Calu3 (cell line): Measurements from ENCODE around the gene PLEKHO2. TPM values are rescaled to one million over a fixed set of nuclear protein-coding genes. Genes with fewer than 3 reads are reported as not detected.
"Not testable (repeated sequence)": the region's sequence is repeated elsewhere in the genome, so short reads cannot be mapped to it uniquely, and the experiment has no call there.

Experiments used
- Bru-seq: library from RNA; stranded (reverse); fragments of 400-500 nt; gene quantifications from one replicate; lab custom pipeline; 2021; lab: Mats Ljungman, UMichigan
- BruChase-seq, 2 experiments: library from RNA; stranded (reverse); fragments of 400-500 nt; gene quantifications; one replicate each; lab custom pipeline; 2021; lab: Mats Ljungman, UMichigan
- BruUV-seq: library from RNA; stranded (reverse); fragments of 400-500 nt; replicated peaks from 2 replicates; lab custom pipeline; 2021; lab: Mats Ljungman, UMichigan
- CTCF ChIA-PET: fragments of 300-600 bp; sonication (Branson Sonifier 250); formaldehyde crosslinking; loops from one replicate; lab custom pipeline; 2022; ENCODE audit warnings: antibody characterized with exemption; lab: Charles Lee
- DNase-seq: peaks from one replicate; pipeline ENCODE4 v3.0.0; 2022
- H3K27ac Mint-ChIP-seq: one replicate; pipeline ENCODE4 v1.8.0; 2022; ENCODE audit warnings: mixed read lengths; ENCODE audit not compliant: unreplicated experiment
- H3K27me3 Mint-ChIP-seq: one replicate; pipeline ENCODE4 v1.8.0; 2022; ENCODE audit warnings: mixed read lengths; ENCODE audit not compliant: unreplicated experiment
- H3K36me3 Mint-ChIP-seq: one replicate; pipeline ENCODE4 v1.8.0; 2022; ENCODE audit warnings: mild to moderate bottlenecking, moderate library complexity, mixed read lengths; ENCODE audit not compliant: insufficient read depth, unreplicated experiment
- H3K4me1 Mint-ChIP-seq: one replicate; pipeline ENCODE4 v1.8.0; 2022; ENCODE audit warnings: mild to moderate bottlenecking, low read depth, mixed read lengths; ENCODE audit not compliant: unreplicated experiment
- H3K4me3 Mint-ChIP-seq: one replicate; pipeline ENCODE4 v1.8.0; 2022; ENCODE audit warnings: mild to moderate bottlenecking, low read depth, moderate library complexity, mixed read lengths; ENCODE audit not compliant: unreplicated experiment
- H3K9me3 Mint-ChIP-seq: one replicate; pipeline ENCODE4 v1.8.0; 2022; ENCODE audit warnings: low read depth, mixed read lengths; ENCODE audit not compliant: unreplicated experiment
- intact Hi-C: fragments of 100-400 bp; cut with micrococcal nuclease; formaldehyde crosslinking; loops from one replicate; pipeline ENCODE4 v1.10.0; 2022; ENCODE audit not compliant: unreplicated experiment
- long read RNA-seq: library from polyadenylated mRNA; stranded (forward); transcript quantifications from one replicate; pipeline ENCODE4 v2.0.0, GENCODE V29; 2022
- total RNA-seq: library from RNA; stranded (reverse); gene quantifications from 2 replicates; pipeline ENCODE4 v1.2.3, GENCODE V29; 2022
- TF ChIP-seq, protein P1 (sequence below): fragments of 200-600 bp; IDR thresholded peaks from one replicate; pipeline ENCODE4 v1.8.0; 2022; ENCODE audit warnings: antibody characterized with exemption; ENCODE audit not compliant: unreplicated experiment

Gene PLEKHO2, protein sequence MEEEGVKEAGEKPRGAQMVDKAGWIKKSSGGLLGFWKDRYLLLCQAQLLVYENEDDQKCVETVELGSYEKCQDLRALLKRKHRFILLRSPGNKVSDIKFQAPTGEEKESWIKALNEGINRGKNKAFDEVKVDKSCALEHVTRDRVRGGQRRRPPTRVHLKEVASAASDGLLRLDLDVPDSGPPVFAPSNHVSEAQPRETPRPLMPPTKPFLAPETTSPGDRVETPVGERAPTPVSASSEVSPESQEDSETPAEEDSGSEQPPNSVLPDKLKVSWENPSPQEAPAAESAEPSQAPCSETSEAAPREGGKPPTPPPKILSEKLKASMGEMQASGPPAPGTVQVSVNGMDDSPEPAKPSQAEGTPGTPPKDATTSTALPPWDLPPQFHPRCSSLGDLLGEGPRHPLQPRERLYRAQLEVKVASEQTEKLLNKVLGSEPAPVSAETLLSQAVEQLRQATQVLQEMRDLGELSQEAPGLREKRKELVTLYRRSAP
- total RNA-seq, result 2.0 and 2.4 TPM in 2 replicates
- percentile 43 among the genes with signal in this experiment for Bru-seq, nascent RNA
- BruChase-seq, experiment 1, labeled RNA remaining after a 6-hour chase, result percentile 59 among the genes with signal in this experiment
- BruChase-seq, experiment 2, labeled RNA remaining after a 2-hour chase, result percentile 49 among the genes with signal in this experiment
- long read RNA-seq, result 0 reads

DNA sequence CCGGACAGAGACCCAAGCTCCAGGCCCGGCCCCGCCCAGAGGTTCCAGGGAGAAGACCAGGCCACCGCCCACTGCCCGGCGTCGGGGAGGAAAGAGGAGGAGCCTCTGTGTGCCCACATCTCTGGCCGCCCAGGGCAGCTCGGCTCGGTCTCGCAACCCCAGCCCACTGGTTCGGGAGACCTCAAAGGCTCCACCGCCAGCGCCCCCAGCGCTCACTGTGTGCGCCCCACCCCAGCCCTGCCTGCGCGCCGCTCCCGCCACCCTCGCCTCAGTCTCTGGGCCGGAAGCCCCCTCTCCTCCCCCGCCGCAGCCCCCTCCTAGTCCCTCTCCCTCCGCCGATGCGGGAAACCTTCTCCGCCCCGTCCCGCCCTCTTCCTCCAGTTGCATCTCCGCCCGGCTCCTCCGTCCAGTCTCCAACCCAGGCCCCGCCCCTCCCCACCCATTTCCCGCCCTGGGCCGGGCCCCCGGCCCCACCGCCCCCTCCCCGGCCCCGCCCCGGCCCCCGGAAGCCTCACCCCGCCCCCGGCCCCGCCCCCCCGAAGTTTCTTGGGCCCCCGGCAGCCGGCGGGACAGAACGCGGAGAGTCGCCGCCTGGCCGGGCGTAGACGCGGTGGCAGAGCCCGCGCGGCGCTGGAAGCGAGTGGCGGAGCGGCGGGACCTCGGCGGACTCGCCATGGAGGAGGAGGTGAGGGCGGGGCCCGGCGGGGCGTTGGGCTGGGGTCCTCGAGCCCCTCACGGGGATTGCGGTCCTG is at the start of gene PLEKHO2:
Gene PLEKHO2, plus strand, starts transcription at position 572 of the 752 bp plus-strand sequence. Its CDS starts 102 bp downstream, at position 674.
- intact Hi-C loops, result no loop called here
- Mint-ChIP-seq H3K27ac (peak within 1 kb of the TSS; percentile 73), H3K27me3 (peaks cover 32% of the 10 kb centered on the region), H3K4me3 (peak within 1 kb of the TSS; percentile 80), H3K4me1 (peaks cover 12% of the 10 kb centered on the region), H3K36me3 (peaks cover 26% of the 10 kb centered on the region), H3K9me3 (no peaks in the 10 kb centered on the region)
- DNase-seq, result peak; percentile 93
- no TSS peak for BruUV-seq
- TF ChIP-seq, protein P1, sequence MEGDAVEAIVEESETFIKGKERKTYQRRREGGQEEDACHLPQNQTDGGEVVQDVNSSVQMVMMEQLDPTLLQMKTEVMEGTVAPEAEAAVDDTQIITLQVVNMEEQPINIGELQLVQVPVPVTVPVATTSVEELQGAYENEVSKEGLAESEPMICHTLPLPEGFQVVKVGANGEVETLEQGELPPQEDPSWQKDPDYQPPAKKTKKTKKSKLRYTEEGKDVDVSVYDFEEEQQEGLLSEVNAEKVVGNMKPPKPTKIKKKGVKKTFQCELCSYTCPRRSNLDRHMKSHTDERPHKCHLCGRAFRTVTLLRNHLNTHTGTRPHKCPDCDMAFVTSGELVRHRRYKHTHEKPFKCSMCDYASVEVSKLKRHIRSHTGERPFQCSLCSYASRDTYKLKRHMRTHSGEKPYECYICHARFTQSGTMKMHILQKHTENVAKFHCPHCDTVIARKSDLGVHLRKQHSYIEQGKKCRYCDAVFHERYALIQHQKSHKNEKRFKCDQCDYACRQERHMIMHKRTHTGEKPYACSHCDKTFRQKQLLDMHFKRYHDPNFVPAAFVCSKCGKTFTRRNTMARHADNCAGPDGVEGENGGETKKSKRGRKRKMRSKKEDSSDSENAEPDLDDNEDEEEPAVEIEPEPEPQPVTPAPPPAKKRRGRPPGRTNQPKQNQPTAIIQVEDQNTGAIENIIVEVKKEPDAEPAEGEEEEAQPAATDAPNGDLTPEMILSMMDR, result peak; percentile 25
- CTCF ChIA-PET, result interaction anchor here (0.6 kb wide), 2 partner anchors 381 to 1860 kb away, joined by 3 to 7 read pairs; partner anchors contain the start of genes SMAD6 and ZNF609

DNA sequence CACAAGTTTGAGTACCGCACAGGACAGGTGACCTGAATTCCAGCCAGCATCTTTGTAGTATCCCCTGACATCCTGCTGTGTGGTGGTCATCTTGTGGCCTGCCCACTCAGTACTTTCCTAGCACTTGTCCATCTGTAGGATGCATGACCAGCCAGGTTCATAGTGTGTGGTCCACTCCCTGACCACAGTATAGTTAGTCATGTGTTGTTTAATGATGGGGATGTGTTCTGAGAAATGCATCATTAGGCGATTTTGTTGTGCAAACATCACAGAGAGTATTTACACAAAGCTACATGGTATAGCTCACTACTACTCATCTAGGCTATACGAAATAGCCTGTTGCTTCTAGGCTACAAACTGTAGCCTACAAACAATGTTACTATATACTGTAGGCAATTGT is 49.4 kb upstream of the PLEKHO2 start:
- no peak overlapping the region for H3K27ac Mint-ChIP-seq
- no peaks in the 10 kb centered on the region for H3K27me3 Mint-ChIP-seq
- TF ChIP-seq, protein P1, result no peak
- no peak overlapping the region for H3K4me3 Mint-ChIP-seq
- DNase-seq, result no peak
- intact Hi-C loops, result no loop called here
- no TSS peak for BruUV-seq
- CTCF ChIA-PET, result interaction anchor here (0.6 kb wide), 1 partner anchor 642 kb away, joined by 4 read pairs; no protein-coding TSS in a partner anchor
- H3K9me3 Mint-ChIP-seq, result no peaks in the 10 kb centered on the region
- no peaks in the 10 kb centered on the region for H3K36me3 Mint-ChIP-seq
- no peaks in the 10 kb centered on the region for H3K4me1 Mint-ChIP-seq

DNA sequence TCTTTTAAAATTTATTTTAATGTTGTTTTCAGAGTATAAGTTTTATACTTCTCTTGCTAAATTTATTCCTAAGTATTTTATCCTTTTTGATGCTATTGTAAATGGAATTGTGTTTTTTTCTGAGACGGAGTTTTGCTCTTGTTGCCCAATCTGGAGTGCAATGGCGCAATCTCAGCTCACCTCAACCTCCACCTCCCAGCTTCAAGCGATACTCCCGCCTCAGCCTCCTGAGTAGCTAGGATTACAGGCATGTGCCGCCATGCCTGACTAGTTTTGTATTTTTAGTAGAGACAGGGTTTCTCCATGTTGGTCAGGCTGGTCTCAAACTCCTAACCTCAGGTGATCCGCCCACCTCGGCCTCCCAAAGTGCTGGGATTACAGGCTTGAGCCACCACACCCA is 46.4 kb upstream of the PLEKHO2 start:
- CTCF ChIA-PET, H3K36me3 Mint-ChIP-seq, H3K27me3 Mint-ChIP-seq, intact Hi-C loops, H3K9me3 Mint-ChIP-seq, DNase-seq, BruUV-seq, H3K27ac Mint-ChIP-seq, H3K4me1 Mint-ChIP-seq, H3K4me3 Mint-ChIP-seq: not testable (repeated sequence)

DNA sequence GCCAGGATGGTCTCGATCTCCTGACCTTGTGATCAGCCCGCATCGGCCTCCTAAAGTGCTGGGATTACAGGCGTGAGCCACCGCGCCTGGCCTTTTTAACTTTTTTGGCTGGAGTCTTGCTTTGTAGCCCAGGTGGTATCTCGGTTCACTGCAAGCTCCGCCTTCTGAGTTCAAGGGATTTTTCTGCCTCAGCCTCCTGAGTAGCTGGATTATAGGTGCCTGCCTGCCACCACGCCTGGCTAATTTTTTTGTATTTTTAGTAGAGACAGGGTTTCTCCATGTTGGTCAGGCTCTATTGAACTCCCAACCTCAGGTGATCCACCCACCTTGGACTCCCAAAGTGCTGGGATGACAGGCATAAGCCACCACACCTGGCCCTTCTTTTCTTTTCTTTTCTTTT is 45.8 kb upstream of the PLEKHO2 start:
- H3K4me3 Mint-ChIP-seq, H3K36me3 Mint-ChIP-seq, BruUV-seq, DNase-seq, CTCF ChIA-PET, intact Hi-C loops, H3K27me3 Mint-ChIP-seq, H3K27ac Mint-ChIP-seq, H3K9me3 Mint-ChIP-seq, H3K4me1 Mint-ChIP-seq: not testable (repeated sequence)

DNA sequence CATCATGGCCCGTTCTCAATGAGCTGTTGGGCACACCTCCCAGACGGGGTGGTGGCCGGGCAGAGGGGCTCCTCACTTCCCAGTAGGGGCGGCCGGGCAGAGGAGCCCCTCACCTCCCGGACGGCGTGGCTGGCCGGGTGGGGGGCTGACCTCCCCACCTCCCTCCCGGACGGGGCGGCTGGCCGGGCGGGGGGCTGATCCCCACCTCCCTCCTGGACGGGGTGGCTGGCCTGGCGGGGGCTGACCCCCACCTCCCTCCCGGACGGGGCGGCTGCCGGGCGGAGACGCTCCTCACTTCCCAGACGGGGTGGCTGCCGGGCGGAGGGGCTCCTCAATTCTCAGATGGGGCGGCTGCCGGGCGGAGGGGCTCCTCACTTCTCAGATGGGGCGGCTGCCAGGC is 42.8 kb upstream of the PLEKHO2 start:
- DNase-seq, H3K9me3 Mint-ChIP-seq, H3K4me1 Mint-ChIP-seq, H3K27me3 Mint-ChIP-seq, H3K27ac Mint-ChIP-seq, H3K4me3 Mint-ChIP-seq, H3K36me3 Mint-ChIP-seq, BruUV-seq, CTCF ChIA-PET, intact Hi-C loops: not testable (repeated sequence)
